Measurements from ENCODE around the gene USE1.

DNA sequence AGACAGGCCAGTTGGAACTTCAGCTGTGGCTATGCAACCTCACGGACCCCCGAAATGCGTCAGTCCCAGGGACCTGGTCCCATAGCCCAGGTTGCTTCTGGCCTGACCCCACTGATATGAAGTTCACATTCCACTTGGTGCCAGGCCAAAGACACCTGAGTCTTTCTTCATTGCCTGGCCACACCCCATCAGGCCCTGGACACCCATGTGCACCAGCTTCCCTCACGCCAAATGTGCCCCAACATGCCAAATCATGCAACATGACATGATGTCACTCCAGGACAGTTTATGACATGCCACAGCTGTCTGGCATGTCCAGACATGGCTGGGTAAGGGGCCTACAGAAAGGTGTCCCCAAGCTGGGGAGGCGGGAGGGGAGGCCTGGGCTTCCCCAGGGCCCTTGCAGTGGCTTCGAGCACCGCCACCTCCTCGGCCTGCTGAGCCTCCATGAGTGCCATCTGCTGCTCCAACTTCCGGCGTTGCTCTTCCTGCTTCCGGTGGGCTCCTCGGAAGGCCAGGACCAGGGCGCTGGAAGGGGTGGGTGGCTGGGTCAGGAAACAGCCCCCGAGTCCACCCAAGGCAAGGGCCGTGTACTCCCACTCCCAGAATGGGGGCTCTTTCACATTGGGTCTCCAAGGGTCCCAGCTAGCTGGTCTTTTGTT, 34.9 kb downstream of the USE1 start:
- TF ChIP-seq POLR2A (IDR thresholded peaks at IDR 0.05; ENCODE audit: extremely low read depth, insufficient read length) (no peak), MYC (IDR thresholded peaks at IDR 0.05; ENCODE audit: low read depth, low read length) (no peak)
- TF ChIP-seq, protein P1, sequence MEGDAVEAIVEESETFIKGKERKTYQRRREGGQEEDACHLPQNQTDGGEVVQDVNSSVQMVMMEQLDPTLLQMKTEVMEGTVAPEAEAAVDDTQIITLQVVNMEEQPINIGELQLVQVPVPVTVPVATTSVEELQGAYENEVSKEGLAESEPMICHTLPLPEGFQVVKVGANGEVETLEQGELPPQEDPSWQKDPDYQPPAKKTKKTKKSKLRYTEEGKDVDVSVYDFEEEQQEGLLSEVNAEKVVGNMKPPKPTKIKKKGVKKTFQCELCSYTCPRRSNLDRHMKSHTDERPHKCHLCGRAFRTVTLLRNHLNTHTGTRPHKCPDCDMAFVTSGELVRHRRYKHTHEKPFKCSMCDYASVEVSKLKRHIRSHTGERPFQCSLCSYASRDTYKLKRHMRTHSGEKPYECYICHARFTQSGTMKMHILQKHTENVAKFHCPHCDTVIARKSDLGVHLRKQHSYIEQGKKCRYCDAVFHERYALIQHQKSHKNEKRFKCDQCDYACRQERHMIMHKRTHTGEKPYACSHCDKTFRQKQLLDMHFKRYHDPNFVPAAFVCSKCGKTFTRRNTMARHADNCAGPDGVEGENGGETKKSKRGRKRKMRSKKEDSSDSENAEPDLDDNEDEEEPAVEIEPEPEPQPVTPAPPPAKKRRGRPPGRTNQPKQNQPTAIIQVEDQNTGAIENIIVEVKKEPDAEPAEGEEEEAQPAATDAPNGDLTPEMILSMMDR (IDR thresholded peaks at IDR 0.05; ENCODE audit: low read depth, low read length) = no peak
- TF ChIP-seq, protein P2, sequence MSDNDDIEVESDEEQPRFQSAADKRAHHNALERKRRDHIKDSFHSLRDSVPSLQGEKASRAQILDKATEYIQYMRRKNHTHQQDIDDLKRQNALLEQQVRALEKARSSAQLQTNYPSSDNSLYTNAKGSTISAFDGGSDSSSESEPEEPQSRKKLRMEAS (IDR thresholded peaks at IDR 0.05; ENCODE audit: low read depth, low read length) = no peak

Data from NB4 (cell line).